Brain microvascular endothelial cell (primary cell): ENCODE measurements around the gene AKAP13.

Source experiments
- DNase-seq: peaks from one replicate; pipeline ENCODE4 v3.0.0-alpha.2; 2020
- H3K27ac ChIP-seq: fragments of 250-450 bp; sonication (Bioruptor Pico); 2 replicates; pipeline ENCODE4 v1.5.1; 2020; ENCODE audit warnings: mild to moderate bottlenecking, moderate library complexity
- H3K27me3 ChIP-seq: fragments of 250-450 bp; sonication (Bioruptor Pico); replicated peaks from 2 replicates; pipeline ENCODE4 v1.5.1; 2020; ENCODE audit warnings: mild to moderate bottlenecking
- H3K36me3 ChIP-seq: fragments of 250-450 bp; sonication (Bioruptor Pico); replicated peaks from 2 replicates; pipeline ENCODE4 v1.5.1; 2020; ENCODE audit warnings: mild to moderate bottlenecking
- H3K4me3 ChIP-seq: 2 replicates; pipeline ENCODE4 v1.5.1; 2011; ENCODE audit warnings: low read depth, mild to moderate bottlenecking, control low read depth, low read length, moderate library complexity
- CTCF ChIP-seq: IDR thresholded peaks from 2 replicates; pipeline ENCODE4 v1.5.1; 2011; ENCODE audit warnings: low read depth, mild to moderate bottlenecking, moderate library complexity, low read length, control low read depth, inconsistent platforms; ENCODE audit errors: missing control alignments
- in situ Hi-C: cut with HindIII; loops from 2 replicates; pipeline ENCODE4 v1.10.0; 2017; ENCODE audit warnings: low sequenced_read_pairs, low pct_ligation_motif_present

AKAP13 gene

GRCh38 chr15:85388566-85389305, 8.3 kb downstream of the AKAP13 start:
- no peak overlapping the region for H3K4me3 ChIP-seq
- no peaks in the 10 kb centered on the region for H3K36me3 ChIP-seq
- in situ Hi-C loops = no loop called here
- TF ChIP-seq CTCF = no peak
- no peak for DNase-seq
- H3K27ac ChIP-seq = peak overlapping the region; percentile 26
- H3K27me3 ChIP-seq = no peaks in the 10 kb centered on the region

- Histone ChIP-seq H3K27ac (no peak overlapping the region), H3K36me3 (no peaks in the 10 kb centered on the region), H3K4me3 (no peak overlapping the region), H3K27me3 (no peaks in the 10 kb centered on the region)
- in situ Hi-C loops = no loop called here
- DNase-seq = no peak
- TF ChIP-seq CTCF = no peak
These were observed 8.9 kb downstream of the AKAP13 start for GRCh38 chr15:85389306-85389650.

- no peaks in the 10 kb centered on the region for H3K27me3 ChIP-seq
- DNase-seq = no peak
- H3K27ac ChIP-seq = no peak overlapping the region
- no peak overlapping the region for H3K4me3 ChIP-seq
- in situ Hi-C loops = no loop called here
- TF ChIP-seq CTCF = no peak
- H3K36me3 ChIP-seq = no peaks in the 10 kb centered on the region
These were observed 9.4 kb downstream of the AKAP13 start for GRCh38 chr15:85389772-85390171.

GRCh38 chr15:85393210-85393609, 12.8 kb downstream of the AKAP13 start:
- in situ Hi-C loops = no loop called here
- no peak for DNase-seq
- Histone ChIP-seq H3K27ac (no peak overlapping the region), H3K27me3 (no peaks in the 10 kb centered on the region), H3K4me3 (no peak overlapping the region), H3K36me3 (no peaks in the 10 kb centered on the region)
- no peak for TF ChIP-seq CTCF

GRCh38 chr15:85394554-85395333, 14.3 kb downstream of the AKAP13 start:
- Histone ChIP-seq H3K27ac (no peak overlapping the region), H3K27me3 (no peaks in the 10 kb centered on the region), H3K36me3 (no peaks in the 10 kb centered on the region), H3K4me3 (no peak overlapping the region)
- DNase-seq = no peak
- in situ Hi-C loops = no loop called here
- no peak for TF ChIP-seq CTCF
